H1 (cell line): ENCODE results near the gene EYA2. TPM values are rescaled to one million over a fixed set of nuclear protein-coding genes. Genes with fewer than 3 reads are reported as not detected.
A peak's percentile ranks its signal among the peaks of the same experiment; 100 is the strongest.

Source experiments
- CTCF ChIA-PET: fragments of 300-600 bp; sonication (Branson Sonifier 250); formaldehyde crosslinking; loops from one replicate; lab custom pipeline; 2021; ENCODE audit not compliant: partially characterized antibody; lab: Charles Lee
- POLR2A ChIA-PET: fragments of 300-600 bp; sonication (Branson Sonifier 250); formaldehyde crosslinking; loops from one replicate; lab custom pipeline; 2021; ENCODE audit warnings: inconsistent platforms; ENCODE audit not compliant: partially characterized antibody; lab: Charles Lee
- DNase-seq, 2 experiments: peaks; one replicate each; pipeline versions ENCODE4 v3.0.0 to v3.0.0-alpha.2; 2010 to 2022; ENCODE audit warnings: low spot score in 2 of 2, low read depth in 1 of 2, mixed read lengths in 1 of 2
- FAIRE-seq: peaks from 2 replicates; lab custom pipeline; 2011; peaks lifted over from hg19 to GRCh38; lab: Jason Lieb, UNC
- H2AFZ ChIP-seq: 2 replicates; pipeline ENCODE4 v1.8.1; 2012; ENCODE audit warnings: low read length, inconsistent platforms
- H2AK5ac ChIP-seq: 2 replicates; pipeline ENCODE4 v1.6.1; 2013; ENCODE audit warnings: low read depth, low read length
- H2BK120ac ChIP-seq: replicated peaks from 2 replicates; pipeline ENCODE3; 2013; ENCODE audit warnings: low read depth, low read length, inconsistent platforms
- H2BK12ac ChIP-seq: 2 replicates; pipeline ENCODE4 v1.6.1; 2013; ENCODE audit warnings: low read depth, low read length
- H2BK15ac ChIP-seq: 2 replicates; pipeline ENCODE4 v1.6.1; 2013; ENCODE audit warnings: low read length
- H2BK20ac ChIP-seq: 2 replicates; pipeline ENCODE4 v1.6.1; 2013; ENCODE audit warnings: low read length
- H2BK5ac ChIP-seq: 2 replicates; pipeline ENCODE4 v1.6.1; 2013; ENCODE audit warnings: low read depth, low read length
- H3K14ac ChIP-seq: 2 replicates; pipeline ENCODE4 v1.6.1; 2013; ENCODE audit warnings: inconsistent platforms; ENCODE audit not compliant: insufficient read length
- H3K18ac ChIP-seq: 2 replicates; pipeline ENCODE4 v1.6.1; 2013; ENCODE audit warnings: low read length; ENCODE audit errors: extremely low read depth
- H3K23ac ChIP-seq: 2 replicates; pipeline ENCODE4 v1.6.1; 2013; ENCODE audit warnings: inconsistent platforms; ENCODE audit not compliant: insufficient read length
- H3K23me2 ChIP-seq: 2 replicates; pipeline ENCODE4 v1.6.1; 2013; ENCODE audit warnings: low read depth, low read length
- H3K27ac ChIP-seq: 2 replicates; pipeline ENCODE4 v1.6.1; 2011; ENCODE audit warnings: low read depth, low read length, inconsistent platforms
- H3K27me3 ChIP-seq, 4 experiments: replicated peaks in 1 of 4; 1 replicate in 1 of 4; 2 replicates in 3 of 4; pipeline versions ENCODE4 v1.6.1 to v1.8.1; 2011 to 2013; ENCODE audit warnings: low read length in 3 of 4, mild to moderate bottlenecking in 3 of 4, inconsistent platforms in 2 of 4, mixed read lengths in 2 of 4, moderate library complexity in 1 of 4; ENCODE audit not compliant: control insufficient read depth in 3 of 4, insufficient read depth in 3 of 4; ENCODE audit errors: extremely low read depth in 1 of 4
- H3K36me3 ChIP-seq, 4 experiments: 2 replicates each; pipeline versions ENCODE4 v1.6.1 to v1.8.1; 2011 to 2013; ENCODE audit warnings: mild to moderate bottlenecking in 4 of 4, low read length in 3 of 4, moderate library complexity in 2 of 4, control low read depth in 1 of 4, inconsistent platforms in 1 of 4; ENCODE audit not compliant: insufficient read depth in 4 of 4, control insufficient read depth in 2 of 4
- H3K4ac ChIP-seq: replicated peaks from 2 replicates; pipeline ENCODE3; 2013; ENCODE audit warnings: low read length, low read depth, mixed read lengths, inconsistent platforms; ENCODE audit not compliant: insufficient read length
- H3K4me1 ChIP-seq, 4 experiments: replicated peaks in 1 of 4; 1 replicate in 1 of 4; 2 replicates in 3 of 4; pipeline versions ENCODE4 v1.6.1 to v1.8.1; 2011 to 2013; ENCODE audit warnings: low read length in 3 of 4, inconsistent platforms in 2 of 4, mixed read lengths in 1 of 4; ENCODE audit not compliant: insufficient read depth in 4 of 4, control insufficient read depth in 3 of 4
- H3K4me2 ChIP-seq, 2 experiments: 2 replicates each; pipeline versions ENCODE4 v1.6.1 to v1.8.1; 2011 to 2013; ENCODE audit warnings: low read depth in 2 of 2, low read length in 2 of 2, control low read depth in 1 of 2, inconsistent platforms in 1 of 2, mild to moderate bottlenecking in 1 of 2; ENCODE audit not compliant: insufficient read depth in 1 of 2
- H3K4me3 ChIP-seq, 4 experiments: fragments of 200-600, 300-600 bp in 1 of 4; sonication (generic), shearing (Covaris generic), sonication (Bioruptor Twin) in 1 of 4; 2 replicates each; pipeline versions ENCODE4 v1.5.1 to v1.8.1; 2011 to 2016; ENCODE audit warnings: low read length in 4 of 4, low read depth in 3 of 4, control low read depth in 2 of 4, inconsistent platforms in 2 of 4, mild to moderate bottlenecking in 2 of 4, mixed read lengths in 1 of 4, moderate library complexity in 1 of 4; ENCODE audit not compliant: insufficient read depth in 2 of 4; ENCODE audit errors: extremely low read depth in 1 of 4
- H3K56ac ChIP-seq: replicated peaks from 2 replicates; pipeline ENCODE3; 2013; ENCODE audit warnings: low read depth, mild to moderate bottlenecking, mixed read lengths, low read length, inconsistent platforms; ENCODE audit not compliant: insufficient read length
- H3K79me1 ChIP-seq: 2 replicates; pipeline ENCODE4 v1.6.1; 2013; ENCODE audit warnings: low read depth, low read length, control low read depth
- H3K79me2 ChIP-seq, 2 experiments: 2 replicates each; pipeline versions ENCODE4 v1.6.1 to v1.8.1; 2012 to 2013; ENCODE audit warnings: low read length in 2 of 2, mild to moderate bottlenecking in 2 of 2, inconsistent platforms in 1 of 2; ENCODE audit not compliant: insufficient read depth in 2 of 2, control insufficient read depth in 1 of 2
- H3K9ac ChIP-seq, 4 experiments: replicated peaks in 1 of 4; 1 replicate in 1 of 4; 2 replicates in 3 of 4; pipeline versions ENCODE4 v1.6.1 to v1.8.1; 2011 to 2013; ENCODE audit warnings: low read depth in 3 of 4, low read length in 3 of 4, control low read depth in 2 of 4, mild to moderate bottlenecking in 2 of 4, moderate library complexity in 2 of 4, inconsistent platforms in 1 of 4; ENCODE audit errors: extremely low read depth in 1 of 4
- H3K9me3 ChIP-seq, 2 experiments: 2 replicates each; pipeline versions ENCODE4 v1.6.1 to v1.8.1; 2012 to 2013; ENCODE audit warnings: mild to moderate bottlenecking in 2 of 2, moderate library complexity in 2 of 2, control low read depth in 1 of 2, inconsistent platforms in 1 of 2, low read depth in 1 of 2, low read length in 1 of 2, mixed read lengths in 1 of 2; ENCODE audit not compliant: insufficient read depth in 2 of 2
- H4K20me1 ChIP-seq, 2 experiments: replicated peaks in 1 of 2; 2 replicates each; pipeline versions ENCODE3 to v1.8.1; 2011 to 2013; ENCODE audit warnings: inconsistent platforms in 2 of 2, low read length in 2 of 2, mild to moderate bottlenecking in 1 of 2; ENCODE audit not compliant: insufficient read depth in 2 of 2, control insufficient read depth in 1 of 2
- H4K5ac ChIP-seq: 2 replicates; pipeline ENCODE4 v1.6.1; 2013; ENCODE audit warnings: low read length, low read depth, mixed read lengths, inconsistent platforms; ENCODE audit not compliant: insufficient read length
- H4K8ac ChIP-seq: 2 replicates; pipeline ENCODE4 v1.8.0; 2013; ENCODE audit warnings: mild to moderate bottlenecking, moderate library complexity, low read length, inconsistent platforms; ENCODE audit not compliant: insufficient read depth; ENCODE audit errors: extremely low read depth
- H4K91ac ChIP-seq: replicated peaks from 2 replicates; pipeline ENCODE3; 2013; ENCODE audit warnings: low read length, mixed read lengths, inconsistent platforms; ENCODE audit not compliant: insufficient read length
- EP300 ChIP-seq, 2 experiments: IDR thresholded peaks; 1 replicate in 1 of 2; 2 replicates in 1 of 2; pipeline ENCODE4 v1.6.1; 2011 to 2012; ENCODE audit warnings: low read depth in 2 of 2, low read length in 2 of 2, mild to moderate bottlenecking in 2 of 2, borderline replicate concordance in 1 of 2, inconsistent platforms in 1 of 2, moderate library complexity in 1 of 2
- PHF8 ChIP-seq: fragments of 200-600 bp; sonication (generic); conservative IDR thresholded peaks from 2 replicates; pipeline ENCODE4 v1.7.1; 2012; ENCODE audit warnings: low read depth, mild to moderate bottlenecking, inconsistent platforms, low read length, moderate library complexity
- SIX5 ChIP-seq: IDR thresholded peaks from 2 replicates; pipeline ENCODE4 v1.6.1; 2011; ENCODE audit warnings: mild to moderate bottlenecking, low read depth, low read length
- TCF12 ChIP-seq: IDR thresholded peaks from 2 replicates; pipeline ENCODE4 v1.6.1; 2011; ENCODE audit warnings: low read depth, mild to moderate bottlenecking, low read length
- YY1 ChIP-seq: IDR thresholded peaks from 2 replicates; pipeline ENCODE4 v1.6.1; 2011; ENCODE audit warnings: low read depth, mild to moderate bottlenecking, low read length
- WGBS, 2 experiments: shearing (Covaris generic) in 1 of 2; methylation state at CpG; one replicate each; pipeline versions ENCODE4 v1.1.6 to v1.1.7; 2013 to 2015; ENCODE audit warnings: low lambda C conversion rate in 2 of 2, mixed read lengths in 2 of 2, inconsistent platforms in 1 of 2, low coverage in 1 of 2, missing lambda C conversion rate in 1 of 2; ENCODE audit not compliant: insufficient replicate concordance in 2 of 2, insufficient coverage in 1 of 2, insufficient read length in 1 of 2; ENCODE audit errors: extremely low coverage in 1 of 2, missing lambda C conversion rate in 1 of 2; 5-methylcytosine and 5-hydroxymethylcytosine counted together
- polyA plus RNA-seq, 7 experiments: library from polyadenylated mRNA; depleted of rRNA in 3 of 7; stranded (reverse) in 5 of 7; unstranded in 2 of 7; fragments of >200 nt in 5 of 7; fragments of 200-250 nt in 2 of 7; gene quantifications; 1 replicate in 5 of 7; 2 replicates in 1 of 7; 4 replicates in 1 of 7; pipeline versions ENCODE4 v1.2.1 to v1.2.3, GENCODE V29; 2011 to 2013; ENCODE audit warnings: missing spikeins in 2 of 7, mixed read lengths in 2 of 7
- total RNA-seq: library from RNA; stranded (reverse); fragmentation: NEBNext Ultra II Directional; extraction: Animal tissue kit (Norgen Biotek cat#: 25700); gene quantifications from 2 replicates; pipeline ENCODE4 v1.2.1, GENCODE V29; 2021
- TF ChIP-seq, protein P1 (sequence below): IDR thresholded peaks from 2 replicates; pipeline ENCODE4 v1.6.1; 2011; ENCODE audit warnings: low read length, improper control_type of control experiment

Gene EYA2
- total and polyA plus RNA-seq, 2 of the 8 experiments (the other 6 are each of a cell fraction or from before 2014, with no cell fraction given) = 1.6 to 1.7 TPM

DNA sequence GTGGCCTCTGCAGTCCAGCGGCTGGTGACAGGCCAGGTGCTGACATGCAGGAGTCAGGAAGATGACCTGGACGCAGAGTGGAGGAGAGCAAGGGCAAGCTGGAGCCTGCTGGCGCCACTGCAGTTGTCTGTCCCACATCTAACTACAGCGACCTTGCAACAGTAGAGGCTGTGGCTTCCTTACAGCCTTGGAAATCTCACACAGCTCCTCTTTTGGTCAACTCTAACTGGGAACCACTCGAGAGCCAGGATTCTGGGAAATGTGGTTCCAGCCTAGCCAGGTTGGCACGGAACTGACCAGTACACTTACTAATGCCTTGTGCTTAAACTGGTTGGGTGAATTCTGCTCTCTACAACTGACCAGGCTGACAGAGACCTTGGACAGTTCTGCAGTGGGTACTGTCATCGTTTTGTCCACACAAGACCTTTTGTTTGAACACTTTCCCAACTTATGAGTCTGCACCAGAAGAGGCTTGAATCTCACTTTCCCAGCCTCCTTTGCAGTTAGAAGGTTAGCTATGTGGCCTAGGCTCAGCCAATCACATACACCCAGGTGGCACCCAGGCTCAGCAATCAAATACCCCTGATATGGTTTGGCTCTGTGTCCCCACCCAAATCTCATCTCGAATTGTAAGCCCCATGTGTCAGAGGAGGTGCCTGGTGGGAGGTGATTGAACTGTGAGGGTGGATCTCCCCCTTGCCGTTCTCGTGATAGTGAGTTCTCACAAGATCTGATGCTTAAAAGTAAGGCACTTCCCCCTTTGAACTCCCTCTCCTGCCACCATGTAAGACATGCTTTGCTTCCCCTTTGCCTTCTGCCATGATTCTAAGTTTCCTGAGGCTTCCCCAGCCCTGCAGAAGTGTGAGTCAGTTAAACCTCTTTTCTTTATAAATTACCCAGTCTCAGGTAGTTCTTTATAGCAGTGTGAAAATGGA lies 308.4 kb downstream of the EYA2 start:
- Histone ChIP-seq H3K36me3 (no peaks in the 10 kb centered on the region), H3K18ac (no peak overlapping the region), H3K4me2 (no peak overlapping the region), H4K20me1 (no peaks in the 10 kb centered on the region), H2BK5ac (no peak overlapping the region), H2BK120ac (no peak overlapping the region), H3K14ac (no peak overlapping the region), H3K4ac (no peak overlapping the region), H2BK15ac (peak overlapping the region; percentile 16; the same call in 1 of the 2 replicates), H3K9me3 (no peaks in the 10 kb centered on the region)
- 88% methylated on average over 10 of the region's 10 CpGs; no CpG with 5 or more reads in 1 of the 2 experiments for WGBS, 2 experiments
- DNase-seq = no peak
- TF ChIP-seq YY1 (no peak), SIX5 (no peak), PHF8 (no peak), EP300 (IDR thresholded peaks at IDR 0.05; ENCODE audit: borderline replicate concordance in 1 of 2, low read depth in 2 of 2, low read length in 2 of 2) (no peak), TCF12 (no peak)
- TF ChIP-seq, protein P1, sequence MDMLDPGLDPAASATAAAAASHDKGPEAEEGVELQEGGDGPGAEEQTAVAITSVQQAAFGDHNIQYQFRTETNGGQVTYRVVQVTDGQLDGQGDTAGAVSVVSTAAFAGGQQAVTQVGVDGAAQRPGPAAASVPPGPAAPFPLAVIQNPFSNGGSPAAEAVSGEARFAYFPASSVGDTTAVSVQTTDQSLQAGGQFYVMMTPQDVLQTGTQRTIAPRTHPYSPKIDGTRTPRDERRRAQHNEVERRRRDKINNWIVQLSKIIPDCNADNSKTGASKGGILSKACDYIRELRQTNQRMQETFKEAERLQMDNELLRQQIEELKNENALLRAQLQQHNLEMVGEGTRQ = no peak
- TF ChIP-seq, all 59 proteins: peak for 0
- Histone ChIP-seq H4K8ac (no peak overlapping the region), H3K9ac (no peak overlapping the region), H3K79me2 (no peaks in the 10 kb centered on the region), H2BK20ac (no peak overlapping the region), H2AK5ac (no peak overlapping the region), H2AFZ (no peak overlapping the region), H4K5ac (no peak overlapping the region), H3K23ac (no peak overlapping the region), H4K91ac (no peak overlapping the region), H3K56ac (no peak overlapping the region), H3K79me1 (no peaks in the 10 kb centered on the region), H3K4me3 (no peak overlapping the region), H3K27me3 (no peaks in the 10 kb centered on the region), H3K27ac (no peak overlapping the region), H2BK12ac (no peak overlapping the region), H3K23me2 (no peaks in the 10 kb centered on the region), H3K4me1 (peaks cover 0 to 17% (median 6%) of the 10 kb centered on the region in 4 experiments; a peak in 6 of 7 replicates)
- ChIA-PET POLR2A (no interaction called here), CTCF (interaction anchor here (0.6 to 2.7 kb wide), 5 partner anchors 11 to 203 kb away, joined by 3 to 9 read pairs (median 3); no protein-coding TSS in a partner anchor)
- FAIRE-seq = no peak
